WTC11 (cell line): Measurements from ENCODE around the gene LMOD2. TPM values are rescaled to one million over a fixed set of nuclear protein-coding genes. Genes with fewer than 3 reads are reported as not detected.

ENCODE experiments used
- ATAC-seq: fragments of 200-7000 bp; cut with Tn5 transposase; 2 replicates; pipeline ENCODE4 v1.10.0; 2021; ENCODE audit warnings: mild to moderate bottlenecking, moderate library complexity
- CTCF ChIA-PET: fragments of 300-600 bp; sonication (Branson Sonifier 250); formaldehyde crosslinking; loops from one replicate; lab custom pipeline; 2021; ENCODE audit warnings: antibody characterized with exemption; lab: Charles Lee
- POLR2A ChIA-PET: fragments of 350-600 bp; sonication (Branson Sonifier 250); formaldehyde crosslinking; loops from one replicate; lab custom pipeline; 2021; ENCODE audit warnings: antibody characterized with exemption; lab: Charles Lee
- DNase-seq: peaks from one replicate; pipeline ENCODE4 v3.0.0; 2021; ENCODE audit warnings: low spot score
- H3K27ac Mint-ChIP-seq: 2 replicates; pipeline ENCODE4 v1.8.0; 2021; ENCODE audit warnings: mixed read lengths
- H3K27me3 Mint-ChIP-seq: 2 replicates; pipeline ENCODE4 v1.8.0; 2021; ENCODE audit warnings: low read depth, mild to moderate bottlenecking, moderate library complexity, mixed read lengths
- H3K36me3 Mint-ChIP-seq: 2 replicates; pipeline ENCODE4 v1.8.0; 2021; ENCODE audit warnings: mixed read lengths
- H3K4me1 Mint-ChIP-seq: 2 replicates; pipeline ENCODE4 v1.8.0; 2022; ENCODE audit warnings: mixed read lengths
- H3K4me3 Mint-ChIP-seq: 2 replicates; pipeline ENCODE4 v1.8.0; 2021; ENCODE audit warnings: mild to moderate bottlenecking, moderate library complexity, mixed read lengths
- H3K9me3 Mint-ChIP-seq: 2 replicates; pipeline ENCODE4 v1.8.0; 2021; ENCODE audit warnings: mixed read lengths
- FOXK1 ChIP-seq: sonication (generic); formaldehyde crosslinking; IDR thresholded peaks from 2 replicates; pipeline ENCODE4 v1.8.0; 2022; ENCODE audit warnings: mild to moderate bottlenecking, moderate library complexity, missing genetic modification reagents
- FOXP1 ChIP-seq: sonication (generic); formaldehyde crosslinking; IDR thresholded peaks from 2 replicates; pipeline ENCODE4 v1.8.0; 2022; ENCODE audit warnings: missing genetic modification reagents, mild to moderate bottlenecking, moderate library complexity, borderline replicate concordance
- GABPB1 ChIP-seq: sonication (generic); formaldehyde crosslinking; IDR thresholded peaks from 2 replicates; pipeline ENCODE4 v1.8.1; 2023; ENCODE audit warnings: mild to moderate bottlenecking, missing genetic modification reagents
- KAT7 ChIP-seq: sonication (generic); formaldehyde crosslinking; IDR thresholded peaks from 2 replicates; pipeline ENCODE4 v1.8.1; 2023; ENCODE audit warnings: missing genetic modification reagents, mild to moderate bottlenecking, borderline replicate concordance
- PRRX2 ChIP-seq: fragments of 250-450 bp; sonication (Bioruptor Pico); IDR thresholded peaks from 2 replicates; pipeline ENCODE4 v1.8.0; 2021; ENCODE audit warnings: mild to moderate bottlenecking
- SMAD4 ChIP-seq: sonication (generic); formaldehyde crosslinking; IDR thresholded peaks from 2 replicates; pipeline ENCODE4 v1.8.0; 2022; ENCODE audit warnings: mild to moderate bottlenecking, missing genetic modification reagents
- ZNF121 ChIP-seq: sonication (generic); formaldehyde crosslinking; IDR thresholded peaks from 2 replicates; pipeline ENCODE4 v1.8.0; 2023; ENCODE audit warnings: missing genetic modification reagents
- ZNF219 ChIP-seq: sonication (generic); formaldehyde crosslinking; IDR thresholded peaks from 2 replicates; pipeline ENCODE4 v1.8.0; 2023; ENCODE audit warnings: missing genetic modification reagents, mild to moderate bottlenecking, borderline replicate concordance
- ZNF263 ChIP-seq: sonication (generic); formaldehyde crosslinking; IDR thresholded peaks from 2 replicates; pipeline ENCODE4 v1.8.1; 2022; ENCODE audit warnings: low read depth, mild to moderate bottlenecking, moderate library complexity, missing genetic modification reagents
- ZNF396 ChIP-seq: fragments of 250-450 bp; sonication (Bioruptor Pico); IDR thresholded peaks from 2 replicates; pipeline ENCODE4 v1.8.0; 2021; ENCODE audit warnings: mild to moderate bottlenecking, moderate library complexity, borderline replicate concordance
- ZNF423 ChIP-seq: fragments of 250-450 bp; sonication (Bioruptor Pico); IDR thresholded peaks from 2 replicates; pipeline ENCODE4 v2.1.2; 2022; ENCODE audit warnings: mild to moderate bottlenecking, moderate library complexity
- ZNF671 ChIP-seq: fragments of 250-450 bp; sonication (Bioruptor Pico); IDR thresholded peaks from 2 replicates; pipeline ENCODE4 v1.8.0; 2021; ENCODE audit warnings: mild to moderate bottlenecking
- total RNA-seq: library from RNA; stranded (reverse); gene quantifications from 3 replicates; pipeline ENCODE4 v1.2.3, GENCODE V29; 2021
- TF ChIP-seq, protein P1 (sequence below): sonication (generic); formaldehyde crosslinking; IDR thresholded peaks from 2 replicates; pipeline ENCODE4 v1.8.1; 2022; ENCODE audit warnings: mild to moderate bottlenecking, missing genetic modification reagents, moderate library complexity, borderline replicate concordance
- TF ChIP-seq, protein P2 (sequence below): sonication (generic); formaldehyde crosslinking; IDR thresholded peaks from 2 replicates; pipeline ENCODE4 v1.8.1; 2022; ENCODE audit warnings: missing genetic modification reagents, borderline replicate concordance
- TF ChIP-seq, protein P3 (sequence below): sonication (generic); formaldehyde crosslinking; IDR thresholded peaks from 2 replicates; pipeline ENCODE4 v1.8.1; 2023; ENCODE audit warnings: mild to moderate bottlenecking, missing genetic modification reagents, moderate library complexity
- TF ChIP-seq, protein P4 (sequence below): sonication (generic); formaldehyde crosslinking; conservative IDR thresholded peaks from 2 replicates; pipeline ENCODE4 v1.8.1; 2022; ENCODE audit warnings: mild to moderate bottlenecking, missing genetic modification reagents
- TF ChIP-seq, protein P5 (sequence below): fragments of 250-450 bp; sonication (Bioruptor Pico); IDR thresholded peaks from 2 replicates; pipeline ENCODE4 v1.9.0; 2021; ENCODE audit warnings: mild to moderate bottlenecking
- TF ChIP-seq, protein P6 (sequence below): sonication (generic); formaldehyde crosslinking; IDR thresholded peaks from 2 replicates; pipeline ENCODE4 v1.8.1; 2023; ENCODE audit warnings: mild to moderate bottlenecking, missing genetic modification reagents, borderline replicate concordance
- TF ChIP-seq, protein P7 (sequence below): fragments of 250-450 bp; sonication (Bioruptor Pico); IDR thresholded peaks from 2 replicates; pipeline ENCODE4 v1.9.0; 2021; ENCODE audit warnings: mild to moderate bottlenecking
- TF ChIP-seq, protein P8 (sequence below): sonication (generic); formaldehyde crosslinking; IDR thresholded peaks from 2 replicates; pipeline ENCODE4 v1.8.0; 2022; ENCODE audit warnings: mild to moderate bottlenecking, missing genetic modification reagents

Gene LMOD2
- total RNA-seq, 1 experiment from 2014 or later, result not detected

DNA sequence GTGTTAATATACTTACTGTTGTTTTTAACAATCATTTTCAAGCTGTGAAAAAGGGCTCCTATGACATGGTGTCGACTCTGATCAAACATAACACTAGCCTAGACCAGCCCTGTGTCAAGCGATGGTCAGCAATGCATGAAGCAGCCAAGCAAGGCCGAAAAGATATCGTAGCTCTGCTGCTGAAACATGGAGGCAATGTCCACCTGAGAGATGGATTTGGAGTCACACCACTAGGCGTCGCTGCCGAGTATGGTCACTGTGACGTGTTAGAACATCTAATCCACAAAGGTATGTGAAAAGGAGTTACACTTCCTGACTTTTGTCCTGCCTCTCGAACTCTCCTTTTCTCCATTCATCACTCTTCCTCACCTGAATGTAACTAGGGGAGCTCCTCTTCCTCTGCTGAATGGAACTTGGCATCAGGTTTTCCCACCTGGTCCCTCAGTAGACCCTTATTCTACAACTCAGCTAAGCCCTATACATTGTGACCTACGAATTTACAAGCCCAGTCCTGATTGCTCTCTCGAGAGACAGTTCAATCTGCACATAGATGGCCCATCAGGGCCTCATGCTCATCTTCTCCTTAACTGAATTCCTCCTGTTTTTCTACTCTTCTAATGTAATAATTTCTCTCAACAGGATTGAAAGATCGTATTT, 31.0 kb upstream of the LMOD2 start (continued):
- TF ChIP-seq ZNF219 (CRISPR knock-in tag), result no peak
- TF ChIP-seq, protein P1, sequence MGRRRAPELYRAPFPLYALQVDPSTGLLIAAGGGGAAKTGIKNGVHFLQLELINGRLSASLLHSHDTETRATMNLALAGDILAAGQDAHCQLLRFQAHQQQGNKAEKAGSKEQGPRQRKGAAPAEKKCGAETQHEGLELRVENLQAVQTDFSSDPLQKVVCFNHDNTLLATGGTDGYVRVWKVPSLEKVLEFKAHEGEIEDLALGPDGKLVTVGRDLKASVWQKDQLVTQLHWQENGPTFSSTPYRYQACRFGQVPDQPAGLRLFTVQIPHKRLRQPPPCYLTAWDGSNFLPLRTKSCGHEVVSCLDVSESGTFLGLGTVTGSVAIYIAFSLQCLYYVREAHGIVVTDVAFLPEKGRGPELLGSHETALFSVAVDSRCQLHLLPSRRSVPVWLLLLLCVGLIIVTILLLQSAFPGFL, result no peak
- TF ChIP-seq PRRX2 (CRISPR knock-in tag), result no peak
- TF ChIP-seq ZNF396, result no peak; the same call in 1 of the 2 replicates
- TF ChIP-seq FOXK1 (CRISPR knock-in tag), result no peak

DNA sequence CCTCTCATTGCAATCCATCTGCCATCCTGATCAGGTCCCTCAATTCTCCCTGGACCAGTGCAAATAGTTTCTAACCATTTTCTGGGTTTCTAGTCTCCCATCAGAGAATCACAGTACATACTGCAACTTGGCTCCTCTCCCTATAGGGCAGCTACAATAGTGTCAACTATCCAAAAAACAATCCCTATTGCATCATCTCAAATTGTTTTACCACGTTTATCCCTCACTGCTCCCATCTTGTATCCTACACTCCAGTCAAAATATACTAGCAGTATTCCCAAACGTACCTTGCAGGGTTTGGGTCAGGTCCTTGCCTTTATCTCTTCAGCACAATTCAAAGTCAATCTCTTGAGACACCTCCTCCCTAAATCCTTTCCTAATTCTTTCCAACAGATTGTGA, 30.4 kb upstream of the LMOD2 start:
- Mint-ChIP-seq H3K4me1 (peaks cover 10% of the 10 kb centered on the region), H3K4me3 (no peak overlapping the region), H3K27ac (no peak overlapping the region), H3K9me3 (peaks cover 11% of the 10 kb centered on the region), H3K36me3 (no peaks in the 10 kb centered on the region), H3K27me3 (peaks cover 3% of the 10 kb centered on the region; the same call in 1 of the 2 replicates)
- TF ChIP-seq GABPB1 (CRISPR knock-in tag) (no peak), SMAD4 (CRISPR knock-in tag) (no peak), KAT7 (CRISPR knock-in tag) (no peak), ZNF121 (CRISPR knock-in tag) (no peak), ZNF671 (no peak), PRRX2 (CRISPR knock-in tag) (no peak), FOXP1 (CRISPR knock-in tag) (no peak), ZNF263 (CRISPR knock-in tag) (no peak), ZNF423 (CRISPR knock-in tag) (no peak), ZNF219 (CRISPR knock-in tag) (no peak)
- TF ChIP-seq, protein P2, sequence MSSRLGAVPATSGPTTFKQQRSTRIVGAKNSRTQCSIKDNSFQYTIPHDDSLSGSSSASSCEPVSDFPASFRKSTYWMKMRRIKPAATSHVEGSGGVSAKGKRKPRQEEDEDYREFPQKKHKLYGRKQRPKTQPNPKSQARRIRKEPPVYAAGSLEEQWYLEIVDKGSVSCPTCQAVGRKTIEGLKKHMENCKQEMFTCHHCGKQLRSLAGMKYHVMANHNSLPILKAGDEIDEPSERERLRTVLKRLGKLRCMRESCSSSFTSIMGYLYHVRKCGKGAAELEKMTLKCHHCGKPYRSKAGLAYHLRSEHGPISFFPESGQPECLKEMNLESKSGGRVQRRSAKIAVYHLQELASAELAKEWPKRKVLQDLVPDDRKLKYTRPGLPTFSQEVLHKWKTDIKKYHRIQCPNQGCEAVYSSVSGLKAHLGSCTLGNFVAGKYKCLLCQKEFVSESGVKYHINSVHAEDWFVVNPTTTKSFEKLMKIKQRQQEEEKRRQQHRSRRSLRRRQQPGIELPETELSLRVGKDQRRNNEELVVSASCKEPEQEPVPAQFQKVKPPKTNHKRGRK (CRISPR knock-in tag), result no peak
- TF ChIP-seq, protein P3, sequence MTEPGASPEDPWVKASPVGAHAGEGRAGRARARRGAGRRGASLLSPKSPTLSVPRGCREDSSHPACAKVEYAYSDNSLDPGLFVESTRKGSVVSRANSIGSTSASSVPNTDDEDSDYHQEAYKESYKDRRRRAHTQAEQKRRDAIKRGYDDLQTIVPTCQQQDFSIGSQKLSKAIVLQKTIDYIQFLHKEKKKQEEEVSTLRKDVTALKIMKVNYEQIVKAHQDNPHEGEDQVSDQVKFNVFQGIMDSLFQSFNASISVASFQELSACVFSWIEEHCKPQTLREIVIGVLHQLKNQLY (CRISPR knock-in tag), result no peak
- TF ChIP-seq, protein P4, sequence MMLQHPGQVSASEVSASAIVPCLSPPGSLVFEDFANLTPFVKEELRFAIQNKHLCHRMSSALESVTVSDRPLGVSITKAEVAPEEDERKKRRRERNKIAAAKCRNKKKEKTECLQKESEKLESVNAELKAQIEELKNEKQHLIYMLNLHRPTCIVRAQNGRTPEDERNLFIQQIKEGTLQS (CRISPR knock-in tag), result no peak
- TF ChIP-seq, protein P5, sequence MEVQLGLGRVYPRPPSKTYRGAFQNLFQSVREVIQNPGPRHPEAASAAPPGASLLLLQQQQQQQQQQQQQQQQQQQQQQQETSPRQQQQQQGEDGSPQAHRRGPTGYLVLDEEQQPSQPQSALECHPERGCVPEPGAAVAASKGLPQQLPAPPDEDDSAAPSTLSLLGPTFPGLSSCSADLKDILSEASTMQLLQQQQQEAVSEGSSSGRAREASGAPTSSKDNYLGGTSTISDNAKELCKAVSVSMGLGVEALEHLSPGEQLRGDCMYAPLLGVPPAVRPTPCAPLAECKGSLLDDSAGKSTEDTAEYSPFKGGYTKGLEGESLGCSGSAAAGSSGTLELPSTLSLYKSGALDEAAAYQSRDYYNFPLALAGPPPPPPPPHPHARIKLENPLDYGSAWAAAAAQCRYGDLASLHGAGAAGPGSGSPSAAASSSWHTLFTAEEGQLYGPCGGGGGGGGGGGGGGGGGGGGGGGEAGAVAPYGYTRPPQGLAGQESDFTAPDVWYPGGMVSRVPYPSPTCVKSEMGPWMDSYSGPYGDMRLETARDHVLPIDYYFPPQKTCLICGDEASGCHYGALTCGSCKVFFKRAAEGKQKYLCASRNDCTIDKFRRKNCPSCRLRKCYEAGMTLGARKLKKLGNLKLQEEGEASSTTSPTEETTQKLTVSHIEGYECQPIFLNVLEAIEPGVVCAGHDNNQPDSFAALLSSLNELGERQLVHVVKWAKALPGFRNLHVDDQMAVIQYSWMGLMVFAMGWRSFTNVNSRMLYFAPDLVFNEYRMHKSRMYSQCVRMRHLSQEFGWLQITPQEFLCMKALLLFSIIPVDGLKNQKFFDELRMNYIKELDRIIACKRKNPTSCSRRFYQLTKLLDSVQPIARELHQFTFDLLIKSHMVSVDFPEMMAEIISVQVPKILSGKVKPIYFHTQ (CRISPR knock-in tag), result no peak
- TF ChIP-seq, protein P6, sequence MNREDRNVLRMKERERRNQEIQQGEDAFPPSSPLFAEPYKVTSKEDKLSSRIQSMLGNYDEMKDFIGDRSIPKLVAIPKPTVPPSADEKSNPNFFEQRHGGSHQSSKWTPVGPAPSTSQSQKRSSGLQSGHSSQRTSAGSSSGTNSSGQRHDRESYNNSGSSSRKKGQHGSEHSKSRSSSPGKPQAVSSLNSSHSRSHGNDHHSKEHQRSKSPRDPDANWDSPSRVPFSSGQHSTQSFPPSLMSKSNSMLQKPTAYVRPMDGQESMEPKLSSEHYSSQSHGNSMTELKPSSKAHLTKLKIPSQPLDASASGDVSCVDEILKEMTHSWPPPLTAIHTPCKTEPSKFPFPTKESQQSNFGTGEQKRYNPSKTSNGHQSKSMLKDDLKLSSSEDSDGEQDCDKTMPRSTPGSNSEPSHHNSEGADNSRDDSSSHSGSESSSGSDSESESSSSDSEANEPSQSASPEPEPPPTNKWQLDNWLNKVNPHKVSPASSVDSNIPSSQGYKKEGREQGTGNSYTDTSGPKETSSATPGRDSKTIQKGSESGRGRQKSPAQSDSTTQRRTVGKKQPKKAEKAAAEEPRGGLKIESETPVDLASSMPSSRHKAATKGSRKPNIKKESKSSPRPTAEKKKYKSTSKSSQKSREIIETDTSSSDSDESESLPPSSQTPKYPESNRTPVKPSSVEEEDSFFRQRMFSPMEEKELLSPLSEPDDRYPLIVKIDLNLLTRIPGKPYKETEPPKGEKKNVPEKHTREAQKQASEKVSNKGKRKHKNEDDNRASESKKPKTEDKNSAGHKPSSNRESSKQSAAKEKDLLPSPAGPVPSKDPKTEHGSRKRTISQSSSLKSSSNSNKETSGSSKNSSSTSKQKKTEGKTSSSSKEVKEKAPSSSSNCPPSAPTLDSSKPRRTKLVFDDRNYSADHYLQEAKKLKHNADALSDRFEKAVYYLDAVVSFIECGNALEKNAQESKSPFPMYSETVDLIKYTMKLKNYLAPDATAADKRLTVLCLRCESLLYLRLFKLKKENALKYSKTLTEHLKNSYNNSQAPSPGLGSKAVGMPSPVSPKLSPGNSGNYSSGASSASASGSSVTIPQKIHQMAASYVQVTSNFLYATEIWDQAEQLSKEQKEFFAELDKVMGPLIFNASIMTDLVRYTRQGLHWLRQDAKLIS (CRISPR knock-in tag), result no peak
- TF ChIP-seq, protein P7, sequence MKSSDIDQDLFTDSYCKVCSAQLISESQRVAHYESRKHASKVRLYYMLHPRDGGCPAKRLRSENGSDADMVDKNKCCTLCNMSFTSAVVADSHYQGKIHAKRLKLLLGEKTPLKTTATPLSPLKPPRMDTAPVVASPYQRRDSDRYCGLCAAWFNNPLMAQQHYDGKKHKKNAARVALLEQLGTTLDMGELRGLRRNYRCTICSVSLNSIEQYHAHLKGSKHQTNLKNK (CRISPR knock-in tag), result no peak
- TF ChIP-seq, protein P8, sequence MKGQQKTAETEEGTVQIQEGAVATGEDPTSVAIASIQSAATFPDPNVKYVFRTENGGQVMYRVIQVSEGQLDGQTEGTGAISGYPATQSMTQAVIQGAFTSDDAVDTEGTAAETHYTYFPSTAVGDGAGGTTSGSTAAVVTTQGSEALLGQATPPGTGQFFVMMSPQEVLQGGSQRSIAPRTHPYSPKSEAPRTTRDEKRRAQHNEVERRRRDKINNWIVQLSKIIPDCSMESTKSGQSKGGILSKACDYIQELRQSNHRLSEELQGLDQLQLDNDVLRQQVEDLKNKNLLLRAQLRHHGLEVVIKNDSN (CRISPR knock-in tag), result no peak
- CTCF ChIA-PET, result interaction anchor here (1.2 to 2.6 kb wide), 18 partner anchors 9 to 247 kb away, joined by 3 to 32 read pairs (median 7); no protein-coding TSS in a partner anchor
- POLR2A ChIA-PET, result no interaction called here
- no peak for DNase-seq
- no peak for ATAC-seq
